RKO (cell line): ENCODE data around the gene TMEM232.
"Not testable (repeated sequence)": the region's sequence is repeated elsewhere in the genome, so short reads cannot be mapped to it uniquely, and the experiment has no call there.

Source experiments
- DNase-seq: peaks from one replicate; pipeline ENCODE4 v3.0.0-alpha.2; 2016; ENCODE audit warnings: low spot score

Gene TMEM232

DNA sequence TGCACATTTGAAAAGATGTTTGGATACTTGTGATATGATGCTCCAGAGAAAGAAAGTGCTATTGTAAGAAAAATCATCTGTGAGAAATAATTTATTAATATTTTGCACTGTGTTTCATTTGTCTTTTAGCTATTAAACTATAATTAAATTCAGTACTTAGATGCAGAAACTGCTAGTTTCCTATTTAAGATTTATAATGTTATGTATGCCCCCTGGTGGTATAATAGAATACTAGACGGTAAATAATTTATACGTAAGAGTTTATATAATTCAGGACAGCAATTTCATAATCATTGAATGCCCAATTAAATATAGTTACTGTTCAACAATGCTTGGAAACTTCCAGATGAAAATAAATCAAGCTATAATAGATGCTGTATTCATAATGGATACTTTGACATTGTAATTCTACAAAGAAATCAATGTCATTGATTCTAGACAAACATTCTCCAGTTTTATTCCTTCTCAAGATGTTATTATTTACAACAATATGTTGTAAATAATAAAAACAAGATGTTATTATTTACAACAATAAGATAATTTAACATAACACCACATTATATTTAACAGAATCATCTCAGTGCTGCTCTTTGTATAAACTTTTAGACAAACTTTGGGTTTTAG is 101.0 kb downstream of the TMEM232 start:
- peak; percentile 69 for DNase-seq

DNA sequence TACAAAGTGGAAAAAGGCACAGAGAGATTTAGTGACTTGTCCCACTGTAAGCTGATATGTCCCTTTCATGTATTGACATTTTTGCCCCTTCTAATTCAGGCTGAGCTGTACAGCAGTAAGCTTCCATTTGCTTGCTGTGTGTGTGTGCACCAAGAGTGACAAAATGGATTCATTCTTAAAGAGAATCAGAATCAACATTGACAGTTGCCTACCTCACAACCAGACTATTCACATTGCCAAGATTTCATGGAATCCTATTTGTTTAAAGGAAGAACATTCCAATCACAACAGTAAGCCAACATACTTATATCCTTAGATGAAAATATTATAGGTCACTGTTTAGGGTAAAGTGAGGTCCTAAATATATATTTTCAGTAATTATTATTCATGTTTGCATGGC is 102.6 kb downstream of the TMEM232 start:
- DNase-seq = no peak

DNA sequence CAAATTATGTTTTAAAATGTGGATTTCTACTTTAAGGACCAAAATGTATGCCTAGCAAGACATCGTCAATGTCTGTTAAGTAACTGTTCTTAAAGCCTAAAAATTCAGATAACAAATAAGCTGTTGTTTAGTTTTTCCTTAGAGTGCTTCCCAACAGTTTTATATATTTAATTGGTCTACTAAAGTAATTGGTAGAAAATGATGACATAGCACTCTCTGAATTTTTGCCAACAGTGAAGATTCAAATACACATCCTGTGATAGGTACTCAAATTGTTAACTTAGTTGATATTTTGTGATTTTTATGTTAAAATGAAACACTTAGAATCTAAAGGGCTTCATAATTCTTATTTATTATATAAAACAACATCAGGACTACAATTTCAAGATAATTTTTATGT is 107.5 kb downstream of the TMEM232 start:
- no peak for DNase-seq

DNA sequence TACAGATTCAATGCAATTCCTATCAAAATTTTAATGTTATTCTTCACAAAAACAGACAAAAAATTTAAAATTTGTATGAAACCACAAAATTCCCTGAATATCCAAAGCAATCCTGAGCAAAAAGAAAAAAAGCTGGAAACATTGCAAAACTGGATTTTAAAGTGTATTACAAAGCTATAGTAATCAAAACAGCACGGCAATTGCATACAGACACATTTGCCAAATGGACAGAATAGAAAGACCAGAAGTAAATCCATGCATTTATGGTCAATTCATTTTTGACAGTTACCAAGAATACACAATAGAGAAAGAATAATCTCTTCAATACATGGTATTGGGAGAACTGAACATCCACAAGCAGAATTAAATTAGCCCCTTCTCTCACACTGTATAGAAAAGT is 110.5 kb downstream of the TMEM232 start:
- no peak for DNase-seq

DNA sequence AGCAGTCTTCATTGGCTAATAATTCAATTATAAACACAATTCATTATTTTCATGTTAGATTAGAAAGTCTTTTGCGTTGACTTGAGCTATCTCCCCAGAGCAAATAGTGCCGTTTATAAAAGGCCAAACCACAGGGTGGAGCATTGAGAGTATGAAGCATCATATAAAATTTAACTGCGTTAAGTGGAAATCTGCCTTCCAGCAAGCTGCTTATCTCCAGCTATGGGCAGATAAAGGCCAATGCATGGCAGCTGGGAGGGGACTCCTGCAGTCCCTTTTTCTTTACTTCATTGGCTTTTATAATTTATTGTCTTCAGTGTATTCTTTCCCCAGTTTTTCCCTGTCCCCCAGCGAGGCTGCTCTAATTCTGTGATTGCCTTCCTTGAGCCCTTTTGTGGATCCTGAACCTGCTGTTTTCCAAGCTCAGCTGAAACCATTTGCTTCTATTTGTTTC is 113.7 kb downstream of the TMEM232 start:
- no peak for DNase-seq

DNA sequence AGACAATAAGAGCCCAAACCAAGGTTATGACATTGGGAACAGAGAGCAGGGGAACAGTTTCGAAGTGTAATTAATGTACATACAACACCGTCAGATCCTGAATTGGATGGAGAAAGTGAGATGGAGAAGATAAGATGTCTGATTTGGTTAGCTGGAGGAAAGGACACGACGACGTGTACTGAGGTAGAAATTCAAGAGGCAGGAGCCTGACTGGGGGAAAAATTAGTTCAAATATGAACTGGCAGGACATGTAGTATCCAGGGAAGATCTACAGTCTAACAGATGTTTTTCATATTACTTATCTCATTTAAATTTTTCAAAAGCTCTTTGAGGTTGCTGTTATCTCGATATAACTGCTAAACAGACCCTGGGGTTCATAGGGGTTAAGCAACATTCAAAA is 114.7 kb downstream of the TMEM232 start:
- DNase-seq = no peak

DNA sequence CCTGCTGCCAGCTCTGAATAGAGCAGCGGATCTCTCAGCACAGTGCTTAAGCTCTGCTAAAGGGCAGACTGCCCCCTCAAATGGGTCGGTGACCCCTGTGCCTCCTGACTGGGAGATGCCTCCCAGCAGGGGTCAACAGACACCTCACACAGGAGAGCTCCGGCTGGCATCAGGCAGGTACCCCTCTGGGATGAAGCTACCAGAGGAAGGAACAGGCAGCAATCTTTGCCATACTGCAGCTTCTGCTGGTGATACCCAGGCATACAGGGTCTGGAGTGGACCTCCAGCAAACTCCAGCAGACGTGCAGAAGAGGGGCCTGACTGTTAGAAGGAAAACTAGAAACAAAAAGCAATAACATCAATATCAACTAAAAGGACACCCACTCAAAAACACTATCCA is 131.6 kb downstream of the TMEM232 start:
- no peak for DNase-seq

DNA sequence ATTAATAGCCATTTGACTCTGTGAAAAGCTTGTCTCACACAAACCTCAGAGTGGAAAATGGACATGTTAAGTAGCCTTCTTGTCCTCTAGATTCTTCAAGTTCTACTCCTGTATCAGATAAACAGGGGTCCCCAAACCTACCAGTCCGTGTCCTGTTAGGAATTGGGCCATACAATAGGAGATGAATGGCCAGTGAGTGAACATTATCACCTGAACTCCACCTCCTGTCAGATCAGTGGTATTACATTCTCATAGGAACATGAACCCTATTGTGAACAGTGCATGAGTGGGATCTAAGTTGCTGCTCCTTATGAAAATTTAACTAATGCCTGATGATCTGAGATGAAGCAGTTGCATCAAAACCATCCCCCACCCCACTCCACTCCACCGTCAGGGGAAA is 136.3 kb downstream of the TMEM232 start:
- DNase-seq = peak; percentile 52

DNA sequence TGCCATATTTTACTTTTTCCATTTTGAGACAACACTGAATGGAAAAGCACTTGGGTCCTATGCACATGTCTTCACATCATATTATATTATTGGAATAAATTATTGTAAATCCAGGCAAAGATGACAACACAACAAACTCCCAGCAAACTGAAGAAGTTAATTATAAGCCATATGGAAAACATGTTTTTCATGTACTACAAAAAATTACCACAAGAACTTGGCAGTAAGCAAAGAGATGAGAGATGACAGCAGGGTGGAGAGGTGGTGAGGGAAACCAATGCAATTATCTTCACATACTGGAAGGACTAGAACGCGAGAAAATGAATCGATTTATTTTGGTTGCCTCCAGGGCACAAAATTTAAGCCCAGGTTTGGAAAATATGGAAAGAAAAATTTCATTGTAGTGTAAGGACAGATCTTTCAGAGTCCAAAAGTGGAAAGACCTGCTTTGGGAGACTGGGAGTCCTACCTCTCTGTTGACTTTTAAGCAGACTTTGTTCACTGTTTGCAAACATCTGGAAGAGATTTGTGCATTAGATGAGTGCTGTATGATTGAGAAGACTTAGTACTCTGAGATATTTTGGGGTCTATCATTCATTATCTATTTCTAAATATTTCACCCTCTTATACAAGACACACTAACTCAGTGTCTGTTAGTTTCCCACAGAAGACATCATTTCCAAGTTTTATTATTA is 138.0 kb downstream of the TMEM232 start:
- no peak for DNase-seq

DNA sequence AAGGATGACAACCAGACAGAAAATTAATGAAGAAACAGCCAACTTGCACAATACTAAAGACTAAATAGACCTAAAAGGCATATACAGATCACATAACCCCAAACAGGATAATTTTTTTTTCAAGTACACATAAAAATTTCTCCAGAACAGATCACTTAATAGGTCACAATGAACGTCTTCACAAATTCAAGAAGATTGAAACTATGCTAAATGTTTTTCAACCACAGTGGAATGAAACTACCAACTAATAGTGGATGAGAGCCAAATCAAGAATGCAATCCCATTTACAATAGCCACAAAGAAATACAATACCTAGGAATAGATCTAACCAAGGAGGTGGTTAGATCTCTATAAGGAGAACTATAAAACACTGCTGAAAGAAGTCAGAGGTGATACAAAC is 145.8 kb downstream of the TMEM232 start:
- DNase-seq = no peak

DNA sequence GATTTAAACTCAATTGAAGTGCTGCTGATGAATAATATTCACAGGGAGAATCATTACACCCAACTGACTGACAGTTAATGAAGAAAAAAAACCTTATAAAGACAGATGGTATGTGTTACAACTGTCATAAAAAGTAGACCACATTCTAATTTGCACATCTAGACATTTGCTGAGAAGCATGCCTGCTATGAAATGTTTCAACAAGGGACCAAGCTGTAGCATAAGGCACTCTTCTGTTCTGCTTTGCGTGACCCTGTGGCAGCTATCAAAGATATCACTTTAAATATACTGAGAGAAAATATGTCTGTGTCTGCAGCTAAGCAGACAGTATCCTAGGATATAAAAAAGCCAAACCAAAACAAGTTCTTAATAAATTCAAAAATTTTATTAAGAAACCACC is 153.7 kb downstream of the TMEM232 start:
- DNase-seq = no peak

DNA sequence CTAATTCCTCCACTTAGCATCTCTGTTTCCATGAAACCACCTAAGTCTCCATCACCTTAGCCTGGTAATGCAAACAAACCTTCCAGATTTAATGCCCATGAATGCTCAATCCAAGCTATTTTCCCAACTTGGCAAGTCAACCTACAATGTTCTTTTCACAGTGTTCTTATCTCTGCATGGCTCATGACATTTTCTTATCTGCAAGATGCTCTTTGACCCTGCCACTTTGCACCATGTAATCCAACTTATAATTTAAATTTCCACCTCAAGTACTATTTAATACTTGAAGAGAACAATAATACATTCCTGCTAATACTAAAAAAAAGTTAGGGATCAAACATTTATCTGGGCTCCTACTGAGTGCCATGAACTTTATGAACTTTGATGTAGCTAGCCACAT is 164.3 kb downstream of the TMEM232 start:
- no peak for DNase-seq

DNA sequence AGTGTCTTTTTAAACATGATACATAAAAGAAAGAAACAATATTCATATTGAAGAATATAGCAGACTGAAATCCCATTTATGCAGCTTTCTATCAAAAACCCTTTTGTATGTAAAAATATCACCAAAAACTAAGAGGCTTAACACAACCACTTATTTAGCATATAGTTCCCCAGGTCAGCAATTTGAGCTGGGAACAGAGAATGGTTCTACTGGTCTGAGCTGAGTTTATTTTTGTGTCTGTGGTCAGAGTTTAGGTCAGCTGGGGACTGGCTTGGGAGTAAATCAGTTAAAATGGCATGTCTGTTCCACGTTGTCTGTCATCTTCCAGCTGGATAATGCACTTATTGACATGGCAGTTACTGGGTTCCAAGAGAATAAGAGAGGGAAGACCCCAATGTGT is 165.0 kb downstream of the TMEM232 start:
- no peak for DNase-seq

DNA sequence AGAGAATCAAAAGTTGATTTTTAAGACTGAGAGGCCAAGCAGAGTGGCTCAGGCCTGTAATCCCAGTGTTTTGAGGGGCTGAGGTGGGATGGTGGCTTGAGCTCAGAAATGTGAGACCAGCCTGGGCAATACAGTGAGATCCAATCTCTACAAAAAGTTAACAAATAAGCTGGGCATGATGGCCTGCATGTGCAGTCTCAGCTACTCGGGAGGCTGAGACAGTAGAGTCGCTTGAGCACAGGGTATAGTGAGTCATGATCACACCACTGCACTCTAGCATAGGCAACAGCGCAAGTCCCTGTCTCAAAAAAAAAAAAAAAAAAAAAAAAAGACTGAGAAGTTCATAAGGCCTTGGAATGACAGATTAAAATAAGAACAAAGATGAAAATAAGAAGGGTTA is 177.2 kb downstream of the TMEM232 start:
- DNase-seq = peak; percentile 24

DNA sequence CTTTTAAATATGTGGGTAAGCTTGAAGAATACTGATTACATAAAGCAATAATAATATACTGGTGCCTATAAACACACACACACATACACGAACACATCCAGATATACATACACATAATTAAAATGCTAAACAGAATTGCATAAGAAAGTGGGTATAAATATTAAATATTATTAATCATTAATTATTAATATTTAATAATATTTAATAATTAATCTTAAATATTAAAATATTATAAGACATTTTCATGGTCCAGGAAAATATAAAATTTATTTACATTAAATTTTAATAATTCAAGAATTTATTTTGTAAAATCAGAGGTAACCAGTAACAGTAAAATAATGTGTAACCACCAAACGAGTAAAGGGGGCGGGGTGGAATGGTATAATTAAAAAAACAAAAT is 178.3 kb downstream of the TMEM232 start:
- no peak for DNase-seq

DNA sequence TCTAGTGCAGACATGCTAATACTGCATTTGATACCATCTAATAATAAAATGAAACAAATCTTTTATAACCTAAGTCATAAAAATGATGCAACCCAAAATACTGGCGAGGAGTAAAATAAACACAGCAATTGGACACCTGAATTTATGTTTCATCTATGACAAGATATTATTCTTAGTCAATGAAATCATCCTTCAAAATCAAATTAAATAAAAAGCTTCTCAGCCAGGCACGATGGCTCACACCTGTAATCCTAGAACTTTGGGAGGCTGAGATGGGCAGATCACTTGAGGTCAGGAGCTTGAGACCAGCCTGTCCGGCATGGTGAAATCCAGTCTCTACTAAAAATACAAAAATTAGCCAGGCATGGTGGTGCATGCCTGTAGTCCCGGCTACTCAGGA is 179.0 kb downstream of the TMEM232 start:
- no peak for DNase-seq

DNA sequence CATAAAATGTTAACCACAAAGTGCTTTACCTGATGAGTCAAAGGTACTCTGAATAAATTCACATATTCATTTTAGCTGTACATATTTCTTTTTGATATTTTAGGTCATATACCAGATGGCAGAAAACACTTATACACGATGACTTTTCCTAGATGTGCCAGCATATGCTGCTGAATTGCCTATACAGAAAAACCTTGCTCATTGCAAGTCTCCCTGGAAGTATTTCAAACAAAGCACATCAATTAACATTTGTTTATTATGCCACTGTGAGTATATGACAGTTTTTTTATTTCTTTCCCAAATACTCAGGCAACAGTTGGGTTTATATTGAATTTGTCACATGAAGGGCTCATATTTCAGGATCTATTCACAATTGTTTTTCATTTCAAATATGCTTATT is 180.8 kb downstream of the TMEM232 start:
- no peak for DNase-seq

DNA sequence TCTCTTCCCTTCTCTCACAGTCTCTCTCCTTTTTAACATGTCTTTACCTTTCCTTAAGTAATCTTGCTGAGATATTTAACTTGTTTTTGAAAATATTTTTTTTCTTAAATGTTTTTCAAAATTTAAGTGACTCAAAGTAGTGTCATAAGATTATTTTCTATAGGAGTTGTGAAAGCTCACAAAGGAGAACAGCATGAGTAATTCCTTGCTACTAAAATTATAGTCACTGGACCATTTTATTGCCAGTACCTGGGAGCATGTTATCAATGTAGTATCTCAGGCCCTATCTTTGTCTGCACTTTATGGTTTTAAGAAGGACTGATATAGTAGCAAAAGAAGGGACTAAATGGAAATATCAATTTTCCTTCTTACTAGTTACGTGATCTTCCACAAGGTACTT is 181.9 kb downstream of the TMEM232 start:
- DNase-seq = no peak

DNA sequence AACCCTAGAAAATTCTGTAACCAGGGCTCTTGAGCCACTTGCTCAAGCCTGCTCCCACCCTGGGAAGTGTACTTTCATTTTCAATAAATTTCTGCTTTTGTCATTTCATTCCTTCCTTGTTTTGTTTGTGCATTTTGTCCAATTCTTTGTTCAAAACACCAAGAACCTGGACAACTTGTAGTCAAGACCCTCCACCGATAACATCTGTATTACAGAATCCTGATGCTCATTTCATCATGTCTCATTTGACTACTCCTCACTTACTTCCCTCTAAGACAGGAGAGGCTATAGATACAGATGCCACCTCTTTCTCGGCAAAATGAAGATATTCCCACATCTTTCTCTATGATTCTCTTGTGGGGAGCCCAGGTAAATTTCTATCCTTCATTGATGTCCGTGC is 183.5 kb downstream of the TMEM232 start:
- no peak for DNase-seq

DNA sequence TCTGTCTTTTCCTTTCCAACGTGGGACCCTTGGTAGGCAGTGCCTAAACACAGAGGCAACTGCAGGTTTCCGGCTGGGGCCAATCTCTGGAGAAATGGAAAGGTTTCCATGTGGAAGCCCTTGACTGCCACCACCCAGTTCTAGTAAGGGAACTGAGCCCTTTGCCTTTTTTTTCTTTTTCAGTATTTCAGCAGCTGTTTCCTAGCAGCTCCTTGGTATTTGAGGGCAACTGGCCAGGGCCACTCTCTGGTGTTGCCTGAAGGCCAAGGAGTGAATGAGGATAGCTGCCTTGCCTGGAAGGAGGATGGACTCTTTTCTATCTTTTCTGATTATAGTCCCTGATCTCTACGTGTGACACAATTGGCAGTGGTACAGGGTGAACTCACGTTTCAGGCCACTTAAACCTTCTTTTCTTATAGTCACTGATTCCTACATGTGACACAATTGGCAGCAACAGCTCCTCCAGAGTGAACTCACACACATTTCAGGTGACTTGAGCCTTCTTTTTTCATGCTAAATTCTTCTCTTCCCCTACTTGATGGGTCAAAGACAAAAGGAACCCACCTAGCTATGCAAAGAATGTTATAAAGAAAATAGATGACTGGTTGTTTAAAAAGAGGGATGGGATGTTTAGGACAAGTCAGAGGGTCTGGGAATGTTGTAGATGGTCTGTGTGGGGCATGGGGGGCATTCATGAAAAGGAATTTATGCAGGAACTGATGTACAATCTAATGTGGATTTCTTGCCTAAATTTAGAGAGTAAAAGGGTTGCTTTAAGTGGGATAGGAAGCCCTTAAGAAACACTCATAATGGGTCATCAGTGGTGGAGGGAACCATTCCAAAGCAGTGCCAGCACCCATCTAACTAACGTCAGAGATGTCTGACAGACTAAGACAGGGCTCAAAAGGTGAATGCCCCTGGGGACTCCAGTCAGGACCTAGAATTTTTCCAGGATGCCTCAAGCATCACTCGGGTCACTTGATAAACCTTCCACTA is 190.1 kb downstream of the TMEM232 start:
- DNase-seq = no peak

DNA sequence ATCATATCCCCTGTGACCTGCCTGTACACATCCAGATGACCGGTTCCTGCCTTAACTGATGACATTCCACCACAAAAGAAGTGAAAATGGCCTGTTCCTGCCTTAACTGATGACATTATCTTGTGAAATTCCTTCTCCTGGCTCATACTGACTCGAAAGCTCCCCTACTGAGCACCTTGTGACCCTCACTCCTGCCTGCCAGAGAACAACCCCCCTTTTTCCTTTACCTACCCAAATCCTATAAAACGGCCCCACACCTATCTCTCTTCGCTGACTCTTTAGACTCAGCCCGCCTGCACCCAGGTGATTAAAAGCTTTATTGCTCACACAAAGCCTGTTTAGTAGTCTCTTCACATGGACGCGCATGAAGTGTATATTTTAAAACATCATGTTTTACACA is 191.3 kb downstream of the TMEM232 start:
- not testable (repeated sequence) for DNase-seq

DNA sequence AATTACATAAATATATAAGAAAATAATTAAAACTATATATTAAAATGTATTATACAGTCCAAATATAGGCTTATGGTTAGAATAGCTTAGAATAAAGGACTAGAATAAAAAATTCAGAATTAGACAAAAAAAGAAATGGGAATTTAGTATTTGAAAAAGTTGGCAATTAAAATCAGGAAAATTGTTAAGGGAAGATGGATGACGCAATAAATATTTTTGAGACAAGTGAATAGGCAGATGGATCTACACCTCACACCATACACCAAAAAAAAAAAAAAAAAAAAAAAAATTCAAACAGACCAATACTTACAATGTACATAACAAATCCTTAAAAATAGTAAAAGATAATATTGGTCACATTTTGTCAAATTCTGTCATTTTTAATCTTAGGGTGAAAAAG is 200.7 kb downstream of the TMEM232 start:
- DNase-seq = no peak

DNA sequence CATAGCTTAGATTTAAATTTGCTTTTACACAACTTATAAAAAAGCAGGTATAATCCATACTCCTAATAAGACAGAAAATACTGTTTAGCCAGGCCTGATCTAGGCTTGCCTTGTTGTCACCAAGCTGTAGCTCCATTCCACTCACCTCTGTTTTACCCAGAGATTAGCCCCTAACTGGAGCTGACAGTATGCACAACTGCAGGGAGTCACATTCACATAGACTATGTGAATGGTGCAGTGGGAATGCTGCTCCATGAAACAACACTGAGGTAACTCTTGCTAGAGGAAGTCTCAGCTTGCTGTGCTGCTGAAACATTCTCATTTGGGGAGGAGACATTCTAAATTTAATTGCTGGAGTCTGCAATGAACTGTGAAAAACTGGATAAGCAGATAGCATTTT is 209.1 kb downstream of the TMEM232 start:
- no peak for DNase-seq
